HCT116 (cell line): ENCODE data around the gene CAPN2. TPM values are rescaled to one million over a fixed set of nuclear protein-coding genes. Genes with fewer than 3 reads are reported as not detected.

Experiments
- ATAC-seq: fragments of 200-7000 bp; cut with Tn5 transposase; 2 replicates; pipeline ENCODE4 v1.9.1; 2020; ENCODE audit warnings: mild to moderate bottlenecking, moderate library complexity
- BruUV-seq: library from RNA; stranded (reverse); fragments of 400-500 nt; replicated peaks from 2 replicates; lab custom pipeline; 2021; lab: Mats Ljungman, UMichigan
- CTCF ChIA-PET: fragments of 300-600 bp; sonication (Branson Sonifier 250); formaldehyde crosslinking; loops from one replicate; lab custom pipeline; 2021; ENCODE audit warnings: antibody characterized with exemption; lab: Charles Lee
- POLR2A ChIA-PET: fragments of 300-600, 350-600 bp; sonication (Branson Sonifier 250); formaldehyde crosslinking; loops from one replicate; lab custom pipeline; 2021; ENCODE audit warnings: antibody characterized with exemption; lab: Charles Lee
- RAD21 ChIA-PET, 2 experiments: fragments of 300-600 bp; sonication (Branson Sonifier 250); formaldehyde crosslinking; loops; one replicate each; lab custom pipeline; 2023; ENCODE audit warnings: low total read pairs in 2 of 2; ENCODE audit not compliant: uncharacterized antibody in 2 of 2, unreplicated experiment in 2 of 2, low non-redundant PET in 1 of 2; lab: Charles Lee
- DNase-seq: peaks from one replicate; pipeline ENCODE4 v3.0.0-alpha.2; 2010; ENCODE audit warnings: low read depth, low spot score
- H2AFZ ChIP-seq: fragments of 200-600 bp; shearing (Covaris generic), sonication (generic); 2 replicates; pipeline ENCODE4 v1.6.1; 2017; ENCODE audit warnings: low read depth, mixed run types, mixed read lengths, antibody characterized with exemption, low read length; ENCODE audit not compliant: poor library complexity, severe bottlenecking
- H3K27ac ChIP-seq: 2 replicates; pipeline ENCODE4 v1.5.1; 2012; ENCODE audit warnings: low read depth, low read length
- H3K27me3 ChIP-seq: fragments of 200-600 bp; sonication (generic); 2 replicates; pipeline ENCODE4 v1.6.1; 2016; ENCODE audit warnings: mixed run types, low read length, mixed read lengths; ENCODE audit not compliant: insufficient read depth
- H3K36me3 ChIP-seq, 2 experiments: fragments of 200-500 bp in 1 of 2; fragments of 200-600 bp in 1 of 2; sonication (Bioruptor generic) in 1 of 2; sonication (generic) in 1 of 2; 2 replicates each; pipeline versions ENCODE4 v1.5.1 to v1.6.1; 2014 to 2016; ENCODE audit warnings: low read length in 2 of 2, inconsistent platforms in 1 of 2, mixed read lengths in 1 of 2, mixed run types in 1 of 2; ENCODE audit not compliant: insufficient read depth in 2 of 2, control insufficient read depth in 1 of 2
- H3K4me1 ChIP-seq, 2 experiments: fragments of 200-600 bp in 1 of 2; sonication (generic) in 1 of 2; 2 replicates each; pipeline versions ENCODE4 v1.5.1 to v1.6.1; 2012 to 2017; ENCODE audit warnings: low read length in 2 of 2, inconsistent platforms in 1 of 2, mild to moderate bottlenecking in 1 of 2, mixed read lengths in 1 of 2, mixed run types in 1 of 2, moderate library complexity in 1 of 2; ENCODE audit not compliant: insufficient read depth in 2 of 2, control insufficient read depth in 1 of 2
- H3K4me2 ChIP-seq: fragments of 200-600 bp; sonication (generic); 2 replicates; pipeline ENCODE4 v1.6.1; 2017; ENCODE audit warnings: mixed run types, low read length, mixed read lengths
- H3K4me3 ChIP-seq, 2 experiments: fragments of 200-600 bp in 1 of 2; sonication (generic) in 1 of 2; replicated peaks in 1 of 2; 2 replicates each; pipeline ENCODE4 v1.5.1; 2011 to 2016; ENCODE audit warnings: low read length in 2 of 2, control low read depth in 1 of 2, low read depth in 1 of 2, mild to moderate bottlenecking in 1 of 2, mixed read lengths in 1 of 2, mixed run types in 1 of 2
- H3K79me2 ChIP-seq: fragments of 200-600 bp; sonication (generic); 2 replicates; pipeline ENCODE4 v1.6.1; 2017; ENCODE audit warnings: mild to moderate bottlenecking, mixed run types, low read length, moderate library complexity, mixed read lengths; ENCODE audit not compliant: insufficient read depth
- H3K9ac ChIP-seq: fragments of 200-600 bp; sonication (generic); 2 replicates; pipeline ENCODE4 v1.6.1; 2016; ENCODE audit warnings: low read length, mixed read lengths
- H3K9me2 ChIP-seq: fragments of 200-600 bp; sonication (generic), shearing (Covaris generic); 2 replicates; pipeline ENCODE4 v1.6.1; 2017; ENCODE audit warnings: mixed run types, mild to moderate bottlenecking, moderate library complexity; ENCODE audit not compliant: insufficient read depth
- H3K9me3 ChIP-seq, 2 experiments: fragments of 200-500 bp in 1 of 2; fragments of 200-600 bp in 1 of 2; sonication (Bioruptor generic) in 1 of 2; sonication (generic) in 1 of 2; 2 replicates each; pipeline ENCODE4 v1.6.1; 2014 to 2017; ENCODE audit warnings: low read length in 2 of 2, mixed read lengths in 2 of 2, inconsistent platforms in 1 of 2, low read depth in 1 of 2, mild to moderate bottlenecking in 1 of 2, mixed run types in 1 of 2, moderate library complexity in 1 of 2; ENCODE audit not compliant: control insufficient read depth in 1 of 2, insufficient read depth in 1 of 2
- H4K20me1 ChIP-seq: fragments of 200-600 bp; sonication (generic), shearing (Covaris generic); 2 replicates; pipeline ENCODE4 v1.6.1; 2017; ENCODE audit warnings: mixed run types, mild to moderate bottlenecking, moderate library complexity; ENCODE audit not compliant: insufficient read depth
- ATF3 ChIP-seq: IDR thresholded peaks from 2 replicates; pipeline ENCODE4 v1.6.1; 2012
- CBX3 ChIP-seq: IDR thresholded peaks from 2 replicates; pipeline ENCODE4 v1.6.1; 2012; ENCODE audit warnings: low read depth
- CEBPB ChIP-seq: IDR thresholded peaks from 2 replicates; pipeline ENCODE4 v1.6.1; 2012; ENCODE audit warnings: low read depth
- EGR1 ChIP-seq: IDR thresholded peaks from 2 replicates; pipeline ENCODE4 v1.6.1; 2012; ENCODE audit warnings: low read depth
- EZH2phosphoT487 ChIP-seq: fragments of 200-600 bp; IDR thresholded peaks from 2 replicates; pipeline ENCODE4 v1.6.1; 2018; ENCODE audit warnings: antibody characterized with exemption, borderline replicate concordance
- FOSL1 ChIP-seq: IDR thresholded peaks from 2 replicates; pipeline ENCODE4 v1.6.1; 2012; ENCODE audit warnings: low read depth
- JUND ChIP-seq: IDR thresholded peaks from 2 replicates; pipeline ENCODE4 v1.6.1; 2012
- MAX ChIP-seq: IDR thresholded peaks from 2 replicates; pipeline ENCODE4 v1.6.1; 2012
- POLR2A ChIP-seq: IDR thresholded peaks from 2 replicates; pipeline ENCODE4 v1.7.0; 2011; ENCODE audit warnings: borderline replicate concordance; ENCODE audit not compliant: insufficient read depth, insufficient read length; ENCODE audit errors: extremely low read depth
- POLR2AphosphoS5 ChIP-seq: IDR thresholded peaks from 2 replicates; pipeline ENCODE4 v1.6.1; 2011; ENCODE audit warnings: mild to moderate bottlenecking, low read depth, low read length, moderate library complexity
- RAD21 ChIP-seq: IDR thresholded peaks from 2 replicates; pipeline ENCODE4 v1.6.1; 2012; ENCODE audit warnings: low read depth, mild to moderate bottlenecking
- REST ChIP-seq: IDR thresholded peaks from 2 replicates; pipeline ENCODE4 v1.6.1; 2012; ENCODE audit warnings: low read depth
- SIN3A ChIP-seq: IDR thresholded peaks from 2 replicates; pipeline ENCODE4 v1.6.1; 2012; ENCODE audit warnings: low read depth
- SRF ChIP-seq: IDR thresholded peaks from 2 replicates; pipeline ENCODE4 v1.6.1; 2012; ENCODE audit warnings: low read depth
- TCF7L2 ChIP-seq: IDR thresholded peaks from 2 replicates; pipeline ENCODE4 v1.7.0; 2011; ENCODE audit warnings: borderline replicate concordance, inconsistent platforms; ENCODE audit not compliant: insufficient read depth, insufficient read length; ENCODE audit errors: extremely low read depth
- YY1 ChIP-seq: IDR thresholded peaks from 2 replicates; pipeline ENCODE4 v1.6.1; 2011; ENCODE audit warnings: low read length, low read depth, moderate library complexity, mild to moderate bottlenecking; ENCODE audit not compliant: insufficient replicate concordance; ENCODE audit errors: extremely low read depth
- ZFX ChIP-seq: fragments of 450-650 bp; IDR thresholded peaks from 2 replicates; pipeline ENCODE4 v1.6.1; 2017
- intact Hi-C: fragments of 100-400 bp; cut with micrococcal nuclease; formaldehyde crosslinking; loops from 2 replicates; pipeline ENCODE4 v1.10.0; 2022
- total RNA-seq: library from RNA; stranded (reverse); gene quantifications from one replicate; pipeline ENCODE4 v1.2.1, GENCODE V29; 2021; ENCODE audit not compliant: unreplicated experiment

Gene CAPN2
- total RNA-seq, 1 experiment from 2014 or later = 173 TPM

GRCh38 chr1:223674119-223674890 is 38.0 kb upstream of the CAPN2 start:
- Histone ChIP-seq H3K27ac (no peak overlapping the region), H3K9me3 (peaks cover 0 to 3% of the 10 kb centered on the region in 2 experiments; a peak in 2 of 4 replicates), H3K4me1 (peaks cover 0 to 3% of the 10 kb centered on the region in 2 experiments; a peak in 1 of 4 replicates), H3K79me2 (no peaks in the 10 kb centered on the region), H3K4me2 (no peak overlapping the region), H3K27me3 (no peaks in the 10 kb centered on the region), H3K4me3 (no peak overlapping the region), H3K36me3 (no peaks in the 10 kb centered on the region), H3K9ac (no peak overlapping the region), H3K9me2 (no peaks in the 10 kb centered on the region), H4K20me1 (no peaks in the 10 kb centered on the region), H2AFZ (no peak overlapping the region)
- ChIA-PET RAD21 (no interaction called here), POLR2A (no interaction called here), CTCF (no interaction called here)
- DNase-seq (no peak), ATAC-seq (no peak)
- no peak for TF ChIP-seq CBX3
- TF ChIP-seq ATF3 = no peak
- no peak for TF ChIP-seq YY1
- BruUV-seq = no TSS peak
- intact Hi-C loops = no loop called here

- H3K4me2 ChIP-seq = no peak overlapping the region
- TF ChIP-seq REST (no peak), FOSL1 (no peak), RAD21 (no peak), SIN3A (no peak), EGR1 (no peak), POLR2A (no peak), MAX (no peak), ATF3 (no peak), TCF7L2 (no peak), POLR2AphosphoS5 (no peak), JUND (no peak), SRF (no peak), ZFX (no peak), EZH2phosphoT487 (no peak), CEBPB (no peak)
- 0 out of 2 replicates have a peak, but pooled peaks cover 5% of the 10 kb centered on the region for H3K27me3 ChIP-seq
- no TSS peak for BruUV-seq
- peaks cover 0 to under 1% of the 10 kb centered on the region in 2 experiments; a peak in 1 of 4 replicates for H3K4me1 ChIP-seq
- no peak overlapping the region for H3K27ac ChIP-seq
- no peak for DNase-seq
- ChIA-PET POLR2A (no interaction called here), CTCF (interaction anchor here (1.1 to 2.2 kb wide), 2 partner anchors 122 to 147 kb away, joined by 3 to 8 read pairs; no protein-coding TSS in a partner anchor), RAD21 (no interaction called here)
- H3K9ac ChIP-seq = no peak overlapping the region
- no peaks in the 10 kb centered on the region for H3K36me3 ChIP-seq
- no peaks in the 10 kb centered on the region for H3K79me2 ChIP-seq
- intact Hi-C loops = no loop called here
- H4K20me1 ChIP-seq = no peaks in the 10 kb centered on the region
- H2AFZ ChIP-seq = no peak overlapping the region
- no peaks in the 10 kb centered on the region for H3K9me2 ChIP-seq
- H3K4me3 ChIP-seq = no peak overlapping the region
- ATAC-seq = no peak
- H3K9me3 ChIP-seq = peaks cover 0 to 3% of the 10 kb centered on the region in 2 experiments; a peak in 2 of 4 replicates
These were observed 33.5 kb upstream of the CAPN2 start for GRCh38 chr1:223678841-223679240.
